D341Med (cell line): ENCODE measurements around the gene DVL1.
A peak's percentile ranks its signal among the peaks of the same experiment; 100 is the strongest.

Experiments
- DNase-seq: peaks from one replicate; pipeline ENCODE4 v3.0.0; 2012; ENCODE audit warnings: low spot score

The DVL1 gene

DNA sequence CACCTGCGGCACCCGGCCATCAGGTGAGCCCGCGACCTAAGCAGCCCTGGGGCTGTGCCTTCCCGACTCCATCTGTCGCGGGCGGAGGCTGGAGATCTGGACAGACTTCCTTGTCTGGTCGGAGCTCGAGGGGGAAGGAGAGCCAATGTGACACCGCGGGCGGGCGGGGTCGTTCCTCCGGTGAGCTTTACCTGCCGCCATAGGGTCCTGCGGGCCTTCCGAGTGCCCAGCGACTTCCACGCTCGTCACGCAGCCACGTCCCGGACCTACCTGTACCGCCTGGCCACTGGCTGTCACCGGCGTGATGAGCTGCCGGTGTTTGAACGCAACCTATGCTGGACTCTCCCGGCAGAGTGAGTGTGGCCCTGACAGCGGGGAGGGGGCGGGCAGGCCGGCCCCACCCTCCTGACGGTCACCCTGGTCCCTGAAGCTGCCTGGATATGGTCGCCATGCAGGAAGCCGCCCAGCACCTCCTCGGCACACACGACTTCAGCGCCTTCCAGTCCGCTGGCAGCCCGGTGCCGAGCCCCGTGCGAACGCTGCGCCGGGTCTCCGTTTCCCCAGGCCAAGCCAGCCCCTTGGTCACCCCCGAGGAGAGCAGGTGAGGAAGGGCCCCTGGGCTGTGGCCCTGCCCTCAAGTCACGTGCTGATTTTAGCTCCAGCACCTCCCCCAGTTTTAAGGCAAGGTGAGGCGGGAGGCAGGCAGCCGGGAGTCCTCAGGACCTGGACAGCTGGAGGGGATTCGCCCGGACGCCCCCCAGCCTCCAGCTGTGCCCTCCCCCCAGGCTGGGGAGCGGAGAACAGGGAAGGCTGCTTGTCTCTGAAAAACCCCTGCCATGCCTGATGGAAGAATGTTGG lies 39.7 kb downstream of the DVL1 start:
- DNase-seq, result no peak

- no peak for DNase-seq
These were observed 40.4 kb downstream of the DVL1 start for GRCh38 chr1:1308756-1309250.

DNA sequence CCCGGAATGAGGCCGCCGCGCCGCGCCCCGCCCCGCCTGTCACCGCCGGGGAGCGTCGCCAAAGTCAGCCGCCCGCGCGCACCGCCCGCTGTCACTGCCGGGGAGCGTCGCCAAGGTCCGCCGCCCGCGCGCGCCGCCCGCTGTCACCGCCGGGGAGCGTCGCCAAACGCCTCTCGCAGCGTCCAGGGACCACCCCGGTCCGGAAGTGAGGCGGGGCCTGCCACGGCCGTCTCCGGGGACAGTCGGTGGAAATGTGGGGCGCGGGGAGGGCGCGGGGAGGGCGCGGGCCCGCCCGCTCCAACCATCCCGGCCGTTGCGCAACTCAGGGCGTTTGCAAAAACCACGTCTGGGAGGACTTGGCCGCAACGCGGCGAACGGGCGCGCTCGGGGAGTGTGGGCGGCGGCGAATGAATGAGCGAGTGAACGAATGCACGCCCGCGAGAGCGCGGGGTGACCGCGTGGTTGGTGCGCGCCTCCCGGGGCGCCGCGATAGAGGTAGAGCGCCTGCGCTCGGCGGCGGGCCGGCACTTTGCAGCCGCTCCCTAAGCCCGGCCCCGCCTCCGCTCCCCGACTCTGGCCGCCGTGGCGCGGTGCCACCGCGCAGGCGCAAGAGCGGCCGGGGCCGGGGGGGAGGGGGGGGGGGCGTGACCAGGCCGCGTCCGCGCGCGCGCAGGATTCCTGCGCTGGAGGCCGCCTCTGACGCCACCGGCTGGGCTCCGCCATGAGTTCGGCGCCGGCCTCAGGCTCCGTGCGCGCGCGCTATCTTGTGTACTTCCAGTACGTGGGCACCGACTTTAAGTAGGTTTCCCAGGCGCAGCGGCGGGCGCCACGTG lies 41.1 kb downstream of the DVL1 start, which contains the start of the genes ACAP3 and PUSL1:
Gene ACAP3, minus strand, starts transcription at position 8 of the 833 bp plus-strand sequence. CDS start 115 bp downstream, outside the sequence.
Gene PUSL1, plus strand, starts transcription at position 675 of the 833 bp plus-strand sequence. Its CDS starts 47 bp downstream, at position 722.
- DNase-seq, result peak; percentile 96

- DNase-seq, result no peak
These were observed 41.8 kb downstream of the DVL1 start for GRCh38 chr1:1307261-1307922.

DNA sequence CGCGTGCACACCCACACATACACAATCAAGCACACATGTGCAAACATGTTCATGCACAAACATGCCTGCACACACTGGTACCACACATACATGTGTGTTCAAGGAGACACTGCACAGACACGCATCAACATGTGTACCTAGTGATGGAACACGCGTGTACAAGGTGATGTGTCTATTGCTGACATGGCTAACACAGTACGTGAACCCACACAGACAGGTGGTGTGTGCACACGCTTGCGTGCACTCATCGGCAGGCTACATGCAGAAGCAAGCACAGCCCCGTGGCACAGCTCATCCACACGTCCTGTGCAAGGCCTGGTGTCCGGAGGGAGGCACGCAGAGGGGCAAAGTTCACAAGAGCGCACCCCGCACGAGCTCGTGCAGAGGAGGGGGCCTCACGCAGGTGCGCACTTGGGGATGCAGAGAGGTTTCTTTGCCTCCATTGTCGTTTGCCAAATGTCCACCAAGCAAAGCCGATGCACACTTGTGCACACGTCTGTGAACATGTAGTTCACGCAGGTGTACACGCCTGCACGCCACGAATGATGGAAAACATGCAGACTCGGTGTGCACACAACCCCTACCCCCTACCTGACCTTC lies 42.5 kb downstream of the DVL1 start:
- DNase-seq, result no peak

- no peak for DNase-seq
These were observed 43.1 kb downstream of the DVL1 start for GRCh38 chr1:1306070-1306660.

DNA sequence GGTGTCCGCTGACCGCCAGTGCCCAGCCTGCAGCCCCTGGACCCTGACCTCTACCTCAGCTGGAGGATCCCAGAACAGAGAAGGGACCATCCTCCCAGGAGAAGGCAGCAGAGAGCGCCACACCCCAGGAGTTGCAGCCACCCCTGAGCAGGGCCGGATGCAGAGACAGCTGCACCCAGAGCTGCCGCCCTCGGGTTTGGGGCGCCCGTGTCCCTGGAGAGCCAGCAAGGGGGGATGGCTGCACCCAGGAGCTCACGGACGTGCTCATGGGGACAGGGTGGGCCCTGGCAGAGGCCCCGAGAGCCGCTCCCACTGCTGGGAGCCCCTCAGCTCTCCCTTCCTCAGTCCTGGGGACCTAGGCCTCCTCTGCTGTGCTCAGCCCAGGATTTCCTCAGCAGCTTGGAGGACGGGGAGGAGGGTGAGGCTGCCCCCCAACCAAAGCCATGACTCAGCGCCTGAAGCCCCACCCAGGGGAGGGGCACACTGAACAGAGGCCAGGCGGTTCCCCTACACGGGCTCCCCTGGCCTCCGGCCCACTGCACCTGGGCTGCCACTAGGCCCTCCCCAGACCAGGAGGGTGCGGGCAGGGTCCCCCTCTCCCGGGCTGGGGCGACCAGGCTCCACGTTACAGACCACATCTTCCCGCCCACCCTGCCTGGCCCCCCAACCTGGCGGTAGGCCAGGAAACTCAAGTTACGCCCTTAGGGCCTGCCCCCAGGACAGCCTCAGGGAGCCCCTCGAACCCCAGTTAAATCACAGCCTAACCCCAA lies 43.7 kb downstream of the DVL1 start:
- peak; percentile 77 for DNase-seq

DNA sequence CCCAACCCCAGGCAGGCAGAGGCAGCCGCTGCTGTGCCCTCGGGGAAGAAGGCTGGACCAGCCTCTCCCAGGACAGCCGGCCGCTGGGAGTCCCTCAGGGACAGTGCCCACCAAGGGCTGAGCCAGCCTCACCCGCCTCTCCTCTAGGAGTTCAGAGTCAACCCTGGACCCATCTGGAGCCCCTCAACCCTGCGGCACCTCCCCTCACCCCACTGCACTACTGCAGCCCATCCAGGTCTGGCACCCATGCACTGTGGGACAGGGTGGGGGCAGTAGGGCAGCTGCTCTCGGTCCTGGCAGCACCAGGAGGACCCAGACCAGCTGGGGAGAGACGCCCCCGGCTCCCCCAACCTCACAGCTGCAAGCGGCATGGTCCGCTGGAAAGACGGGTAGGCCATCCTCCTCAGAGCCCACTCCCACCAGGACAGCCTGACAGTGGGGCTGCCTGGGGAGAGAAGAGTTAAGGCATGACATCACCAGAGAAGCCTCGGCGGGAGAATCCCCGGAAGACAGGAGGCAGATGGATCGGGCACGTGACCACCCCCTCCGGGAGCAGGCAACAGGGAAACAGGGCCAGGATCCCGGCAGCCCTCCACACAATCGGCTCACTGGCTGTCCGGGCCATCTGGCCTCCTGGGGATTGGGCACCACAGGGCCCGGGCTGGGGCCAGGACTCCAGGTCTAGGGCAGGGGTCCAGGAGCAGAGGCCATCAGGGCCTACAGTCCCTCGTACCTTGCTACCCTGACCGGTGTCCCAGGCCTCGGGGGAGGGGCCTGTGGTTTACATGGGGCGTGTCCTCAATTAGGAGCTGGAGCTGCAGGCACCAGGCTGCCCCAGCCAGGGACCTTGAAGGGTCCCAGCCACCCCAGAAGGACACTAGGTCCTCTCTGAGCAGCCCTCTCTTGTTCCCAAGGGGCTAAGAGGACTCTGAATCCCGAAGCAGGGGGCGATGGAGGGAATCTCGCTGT lies 44.6 kb downstream of the DVL1 start:
- peak; percentile 86 for DNase-seq

- no peak for DNase-seq
These were observed 45.5 kb downstream of the DVL1 start for GRCh38 chr1:1303736-1304135.

DNA sequence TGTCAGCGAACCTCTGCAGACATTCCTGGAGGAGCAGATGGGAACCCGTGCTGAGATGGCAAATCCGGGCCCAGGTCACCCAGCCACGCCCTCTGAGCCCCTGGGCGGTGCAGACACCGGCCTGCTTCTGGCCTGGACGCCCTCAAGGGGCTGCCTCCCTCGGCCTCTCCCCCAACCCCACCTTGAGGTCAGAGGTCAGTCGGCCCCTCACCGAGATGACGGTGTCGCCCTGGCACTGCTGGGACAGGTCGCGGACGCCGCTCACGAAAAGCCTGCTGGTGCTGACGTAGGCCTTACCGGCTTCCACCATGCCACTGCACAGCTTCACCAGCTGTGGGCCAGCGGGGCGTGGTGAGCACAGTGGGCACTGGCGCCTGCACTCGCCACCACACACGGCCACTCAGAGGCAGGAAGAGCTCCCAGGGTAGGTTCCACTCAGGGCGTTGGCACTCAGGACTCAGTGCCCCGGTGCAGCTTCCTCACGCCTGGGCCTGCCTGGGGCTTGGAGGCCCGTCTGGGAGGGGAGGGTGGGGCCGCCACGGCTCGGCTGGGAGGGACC lies 46.2 kb downstream of the DVL1 start:
- no peak for DNase-seq

DNA sequence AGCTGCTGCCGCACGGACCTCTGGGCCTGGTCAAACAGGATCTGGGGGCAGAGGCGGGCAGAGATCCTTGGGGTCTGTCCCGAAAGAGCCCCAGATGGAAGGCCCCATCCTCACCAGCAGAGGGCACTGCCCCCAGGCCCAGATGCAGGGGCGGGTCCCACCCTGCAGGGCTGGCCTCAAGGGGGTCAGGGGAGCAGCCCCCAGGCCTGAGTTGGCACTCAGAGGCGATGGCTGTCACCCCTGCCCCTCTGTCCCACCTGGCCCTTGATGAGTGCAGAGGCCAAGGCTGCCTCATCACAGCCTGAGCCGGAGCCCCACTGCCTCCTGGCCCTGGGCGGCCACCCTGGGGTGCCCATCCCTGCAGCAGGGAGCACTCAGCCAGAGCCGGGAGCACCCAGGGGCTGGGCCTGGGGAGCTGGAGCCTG lies 47.2 kb downstream of the DVL1 start:
- no peak for DNase-seq

DNA sequence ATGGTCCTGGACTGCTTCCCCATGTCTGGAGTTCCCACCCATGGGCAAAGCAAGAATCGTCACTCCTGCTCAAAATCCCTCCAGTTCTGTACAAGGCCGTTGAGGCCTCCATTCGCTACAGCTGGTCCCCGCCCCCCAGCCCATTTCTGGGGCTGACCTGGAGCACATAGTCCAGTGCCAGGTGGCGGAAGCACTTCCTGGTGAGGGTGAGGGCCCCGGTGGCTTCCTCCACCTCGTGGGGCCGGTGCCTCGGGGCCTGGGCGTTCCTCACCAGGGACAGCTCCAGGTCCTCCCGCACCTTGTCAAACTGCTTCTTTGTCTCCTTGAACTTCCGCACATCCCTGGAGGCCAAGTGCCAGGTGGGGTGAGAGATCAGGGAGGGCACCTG lies 48.9 kb downstream of the DVL1 start:
- DNase-seq, result no peak

GRCh38 chr1:1299686-1300351 lies 49.4 kb downstream of the DVL1 start:
- DNase-seq, result no peak

- DNase-seq, result peak; percentile 73
These were observed 50.1 kb downstream of the DVL1 start for GRCh38 chr1:1298861-1299685.

GRCh38 chr1:1297802-1298424 lies 51.3 kb downstream of the DVL1 start:
- DNase-seq, result no peak

DNA sequence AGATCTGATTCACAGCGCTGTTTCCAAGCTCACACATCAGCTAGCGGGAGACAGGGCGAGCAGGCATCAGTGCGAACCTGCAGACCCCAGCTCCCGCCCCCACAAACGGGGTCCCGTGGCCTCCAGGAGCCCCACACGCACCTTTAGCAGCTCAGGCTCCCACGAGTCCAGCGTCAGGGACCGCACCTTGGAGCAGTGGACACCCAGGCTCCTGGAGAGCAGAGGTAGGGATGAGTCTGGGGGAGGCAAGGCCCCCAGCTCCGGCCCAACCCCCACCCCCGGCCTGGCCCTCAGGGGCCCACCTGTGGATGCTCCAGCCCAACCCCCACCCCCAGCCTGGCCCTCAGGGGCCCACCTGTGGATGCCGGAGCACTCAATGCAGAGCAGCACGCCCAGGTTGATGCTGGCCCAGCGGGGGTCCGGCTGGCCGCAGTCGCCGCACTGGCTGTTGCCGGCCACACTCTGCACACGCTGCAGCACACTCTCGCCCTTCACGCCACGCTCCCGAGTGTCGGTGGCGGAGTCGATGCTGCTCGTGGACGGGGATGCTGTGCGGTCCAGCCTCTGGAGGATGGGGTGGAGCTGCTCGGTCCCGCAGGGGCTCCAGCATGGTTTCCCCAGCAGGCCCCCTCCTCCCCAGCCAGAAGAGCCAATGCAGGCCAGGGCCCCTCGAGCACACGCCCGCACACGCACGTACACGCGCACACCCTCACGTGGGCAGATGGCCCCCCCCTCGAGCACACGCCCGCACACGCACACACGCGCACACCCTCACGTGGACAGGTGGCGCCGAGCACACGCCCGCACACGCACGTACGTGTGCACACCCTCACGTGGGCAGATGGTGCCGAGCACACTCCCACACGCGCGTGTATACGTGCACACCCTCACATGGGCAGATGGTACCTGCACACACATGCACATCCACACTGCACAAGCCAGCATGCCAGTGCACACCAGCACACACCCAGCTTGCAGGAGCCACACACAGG lies 52.9 kb downstream of the DVL1 start:
- DNase-seq, result no peak
